Activated T-cell treated with anti-CD3 and anti-CD28 coated beads, Interleukin-2, amount 50 U/mL, for 24 hours (primary cell): ENCODE measurements around the gene RALGPS1.
A peak's percentile ranks its signal among the peaks of the same experiment; 100 is the strongest.

Experiments
- DNase-seq: peaks from one replicate; pipeline ENCODE4 v3.0.0-alpha.2; 2020
- H3K27ac Mint-ChIP-seq: 2 replicates; pipeline ENCODE4 v1.8.0; 2020; ENCODE audit warnings: mild to moderate bottlenecking, mixed read lengths
- H3K27me3 Mint-ChIP-seq: 2 replicates; pipeline ENCODE4 v1.8.0; 2020; ENCODE audit warnings: mixed read lengths
- H3K36me3 Mint-ChIP-seq: 2 replicates; pipeline ENCODE4 v1.8.0; 2020; ENCODE audit warnings: low read depth, mixed read lengths
- H3K4me1 Mint-ChIP-seq: 2 replicates; pipeline ENCODE4 v1.8.0; 2020; ENCODE audit warnings: low read depth, mixed read lengths
- H3K4me3 Mint-ChIP-seq: 2 replicates; pipeline ENCODE4 v1.8.0; 2020; ENCODE audit warnings: mild to moderate bottlenecking, moderate library complexity, mixed read lengths
- H3K9me3 Mint-ChIP-seq: 2 replicates; pipeline ENCODE4 v1.8.0; 2020; ENCODE audit warnings: mixed read lengths

Gene RALGPS1

DNA sequence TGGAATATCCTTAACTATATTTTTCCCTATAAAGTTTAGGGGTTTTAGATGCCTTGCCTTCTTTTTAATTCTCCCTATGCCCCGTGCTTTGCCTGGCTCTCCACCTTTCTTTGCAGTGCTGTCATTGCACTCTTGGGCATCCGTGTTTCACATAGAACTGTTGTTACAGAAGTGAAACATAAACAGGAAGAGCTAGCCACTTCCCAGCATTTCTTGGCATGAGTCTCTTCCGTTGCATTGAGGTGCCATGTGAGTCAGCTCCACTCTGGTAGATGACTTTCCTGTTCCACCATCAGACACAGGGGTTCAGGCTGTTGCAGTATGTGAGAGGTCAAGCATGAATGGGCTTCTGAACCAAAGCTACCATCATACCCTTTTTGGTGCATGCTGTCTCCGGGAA, 134.5 kb downstream of the RALGPS1 start:
- Mint-ChIP-seq H3K27me3 (no peaks in the 10 kb centered on the region), H3K27ac (no peak overlapping the region), H3K4me3 (no peak overlapping the region), H3K36me3 (no peaks in the 10 kb centered on the region), H3K9me3 (no peaks in the 10 kb centered on the region), H3K4me1 (peaks cover 24% of the 10 kb centered on the region)
- DNase-seq, result no peak

DNA sequence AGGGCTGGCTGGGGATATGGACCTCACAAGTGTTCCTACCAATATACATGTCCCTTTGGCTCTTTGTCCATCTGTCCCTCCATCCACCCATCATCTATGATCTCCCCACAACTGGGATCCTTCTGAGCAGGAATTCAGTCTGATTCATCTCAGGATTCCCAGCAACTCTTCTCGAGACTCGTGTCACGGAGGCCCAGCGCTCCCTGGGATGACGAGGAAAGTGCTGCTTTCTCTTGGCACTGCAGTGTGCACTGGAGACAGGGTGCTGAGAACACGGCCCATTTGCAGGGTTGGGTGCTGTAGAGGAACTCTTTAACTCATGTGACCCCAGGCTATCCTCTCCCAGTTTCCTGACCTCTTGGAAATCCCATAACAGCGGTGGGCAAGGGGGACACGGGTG, 135.0 kb downstream of the RALGPS1 start:
- H3K27ac Mint-ChIP-seq, result no peak overlapping the region
- H3K27me3 Mint-ChIP-seq, result no peaks in the 10 kb centered on the region
- no peak overlapping the region for H3K4me3 Mint-ChIP-seq
- H3K4me1 Mint-ChIP-seq, result peaks cover 24% of the 10 kb centered on the region
- no peaks in the 10 kb centered on the region for H3K36me3 Mint-ChIP-seq
- H3K9me3 Mint-ChIP-seq, result no peaks in the 10 kb centered on the region
- DNase-seq, result no peak

DNA sequence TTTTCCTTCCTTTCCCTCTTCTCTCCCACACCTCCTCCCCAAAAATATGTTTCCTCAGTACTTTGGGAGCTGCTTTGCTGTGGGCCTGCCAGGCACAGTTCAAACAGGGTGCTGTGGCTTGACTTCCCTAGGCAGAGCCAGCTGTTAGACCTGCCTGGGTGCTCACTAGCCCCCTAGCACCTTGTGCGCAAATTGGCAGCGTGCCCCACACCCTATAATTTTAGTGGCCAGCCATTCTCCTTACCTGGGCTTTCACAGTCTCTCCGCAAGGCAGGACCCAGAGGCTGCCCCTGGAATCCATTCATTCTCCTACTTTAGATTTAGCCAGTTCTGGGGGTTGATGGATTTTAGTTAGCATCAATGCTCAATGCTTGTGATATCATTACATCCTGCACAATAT, 135.6 kb downstream of the RALGPS1 start:
- Mint-ChIP-seq H3K27me3 (no peaks in the 10 kb centered on the region), H3K27ac (no peak overlapping the region), H3K4me1 (peaks cover 24% of the 10 kb centered on the region), H3K4me3 (no peak overlapping the region), H3K36me3 (no peaks in the 10 kb centered on the region), H3K9me3 (no peaks in the 10 kb centered on the region)
- no peak for DNase-seq

DNA sequence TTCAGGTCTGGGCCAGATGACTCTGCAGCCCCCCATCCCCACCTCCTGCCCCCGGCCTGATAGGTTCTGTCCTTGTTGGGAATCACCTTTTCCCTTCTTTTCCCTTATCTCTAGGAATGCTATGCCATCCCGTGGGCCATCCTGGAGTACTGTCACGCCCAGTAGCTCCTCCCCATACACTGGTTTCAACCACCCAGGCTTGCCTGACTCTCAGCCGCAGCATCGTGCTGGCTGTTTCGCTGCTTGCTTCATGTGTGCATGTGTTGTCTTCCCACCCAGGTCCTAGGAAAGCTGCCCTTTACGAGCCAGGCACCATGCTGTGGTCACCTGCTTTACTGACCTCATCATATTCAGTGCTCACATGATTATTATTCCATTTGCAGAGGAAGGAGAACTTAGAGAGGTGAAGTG, 136.0 kb downstream of the RALGPS1 start:
- H3K36me3 Mint-ChIP-seq, result no peaks in the 10 kb centered on the region
- DNase-seq, result no peak
- peaks cover 24% of the 10 kb centered on the region for H3K4me1 Mint-ChIP-seq

DNA sequence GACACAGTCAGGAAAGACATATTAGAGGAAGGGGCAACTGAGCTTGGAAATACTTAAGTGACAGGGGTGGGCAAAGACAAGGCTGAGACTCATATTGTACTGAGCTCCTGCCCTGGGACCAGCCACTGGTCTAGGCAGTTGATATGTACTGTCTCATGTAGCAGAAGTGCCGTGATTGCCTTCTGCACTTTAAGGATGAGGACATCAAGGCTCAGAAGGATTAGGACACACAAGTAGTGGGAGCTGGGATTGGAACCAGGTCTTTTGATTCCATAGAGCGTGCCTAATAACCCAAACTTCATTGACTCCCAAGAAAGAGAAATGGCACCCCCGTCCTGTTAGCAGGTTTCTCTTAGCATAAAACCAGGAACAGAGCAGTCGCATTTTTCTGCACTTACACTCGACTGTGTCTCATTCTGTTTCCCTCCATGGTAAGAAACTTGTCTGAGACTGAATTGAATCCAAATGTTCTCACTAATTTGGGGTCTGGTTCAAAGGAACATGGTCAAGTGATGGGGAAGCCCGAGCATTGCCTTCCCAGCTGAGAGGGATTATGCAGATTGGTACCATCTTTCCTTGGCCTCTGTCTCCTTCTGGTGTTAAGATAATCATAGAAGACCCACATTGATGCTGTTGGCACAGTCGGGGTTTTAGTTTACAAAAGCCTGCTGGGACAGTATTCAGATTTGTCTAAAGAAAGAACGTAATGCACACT, 137.5 kb downstream of the RALGPS1 start:
- no peaks in the 10 kb centered on the region for H3K27me3 Mint-ChIP-seq
- H3K9me3 Mint-ChIP-seq, result no peaks in the 10 kb centered on the region
- no peak for DNase-seq
- no peaks in the 10 kb centered on the region for H3K36me3 Mint-ChIP-seq
- H3K4me3 Mint-ChIP-seq, result no peak overlapping the region
- H3K27ac Mint-ChIP-seq, result no peak overlapping the region
- H3K4me1 Mint-ChIP-seq, result peaks cover 24% of the 10 kb centered on the region

More for the DNA sequence above, 136.0 kb downstream of the RALGPS1 start:
- no peak overlapping the region for H3K4me3 Mint-ChIP-seq
- no peak overlapping the region for H3K27ac Mint-ChIP-seq
- no peaks in the 10 kb centered on the region for H3K27me3 Mint-ChIP-seq
- no peaks in the 10 kb centered on the region for H3K9me3 Mint-ChIP-seq

DNA sequence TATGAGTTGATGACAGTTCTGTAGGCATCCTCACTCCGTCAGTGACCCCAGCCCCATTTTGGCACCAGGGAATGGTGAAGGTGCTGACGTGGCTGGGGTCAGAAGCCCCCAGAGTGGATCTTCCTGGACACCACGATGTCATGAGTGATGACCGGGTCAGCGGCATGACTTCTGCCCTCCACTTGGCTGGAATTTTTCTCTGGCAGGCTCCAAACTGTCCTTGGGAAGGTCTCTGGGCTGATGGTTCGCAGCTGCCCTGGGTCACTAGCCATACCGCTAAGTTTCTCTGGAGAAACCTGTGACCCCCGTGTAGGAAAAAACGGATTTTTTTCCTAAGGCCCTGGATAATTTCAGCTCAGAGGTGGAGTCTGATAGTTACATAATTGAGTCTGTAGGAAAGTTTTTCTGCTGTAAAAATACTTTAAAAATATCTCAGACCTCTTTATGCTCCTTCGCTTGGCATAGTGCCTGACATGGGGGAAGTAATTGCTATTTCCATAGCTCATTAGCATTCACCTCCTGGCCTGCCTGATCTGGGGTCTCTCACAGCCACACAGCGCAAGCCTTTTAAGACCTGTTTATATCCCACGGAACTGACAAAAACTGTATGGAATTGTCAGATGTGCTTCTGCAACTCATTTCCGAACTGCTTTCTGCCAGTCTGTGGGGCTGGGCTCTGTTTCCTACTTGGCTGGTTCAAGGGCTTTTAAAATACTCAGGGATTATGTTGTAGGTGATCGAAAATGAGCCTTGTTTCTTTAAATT, 138.7 kb downstream of the RALGPS1 start:
- H3K36me3 Mint-ChIP-seq, result no peaks in the 10 kb centered on the region
- H3K27me3 Mint-ChIP-seq, result no peaks in the 10 kb centered on the region
- H3K4me3 Mint-ChIP-seq, result no peak overlapping the region
- no peak overlapping the region for H3K27ac Mint-ChIP-seq
- H3K9me3 Mint-ChIP-seq, result no peaks in the 10 kb centered on the region
- peaks cover 20% of the 10 kb centered on the region for H3K4me1 Mint-ChIP-seq
- DNase-seq, result no peak

DNA sequence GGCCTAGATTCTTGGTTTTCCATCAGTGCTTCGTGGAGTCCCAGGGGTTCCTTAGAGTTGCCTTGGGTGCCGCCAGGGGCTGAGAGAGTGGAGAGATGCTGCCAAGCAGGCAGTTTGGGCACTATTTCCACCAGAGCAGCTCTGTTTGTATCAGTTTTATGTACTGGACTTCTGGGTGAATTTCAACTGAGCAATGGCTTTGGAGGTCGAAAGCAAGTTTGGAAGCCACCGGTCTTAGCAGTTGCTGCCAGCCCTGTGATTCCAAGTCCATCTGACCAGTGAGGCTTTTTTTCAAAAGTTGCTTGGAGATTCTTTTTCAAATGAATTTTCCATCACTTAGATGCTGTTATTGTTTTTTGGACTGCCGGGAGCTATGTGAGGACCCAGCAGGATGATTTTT, 139.4 kb downstream of the RALGPS1 start:
- no peak overlapping the region for H3K4me3 Mint-ChIP-seq
- no peaks in the 10 kb centered on the region for H3K36me3 Mint-ChIP-seq
- no peaks in the 10 kb centered on the region for H3K27me3 Mint-ChIP-seq
- no peaks in the 10 kb centered on the region for H3K9me3 Mint-ChIP-seq
- no peak overlapping the region for H3K27ac Mint-ChIP-seq
- DNase-seq, result no peak
- H3K4me1 Mint-ChIP-seq, result peaks cover 19% of the 10 kb centered on the region

DNA sequence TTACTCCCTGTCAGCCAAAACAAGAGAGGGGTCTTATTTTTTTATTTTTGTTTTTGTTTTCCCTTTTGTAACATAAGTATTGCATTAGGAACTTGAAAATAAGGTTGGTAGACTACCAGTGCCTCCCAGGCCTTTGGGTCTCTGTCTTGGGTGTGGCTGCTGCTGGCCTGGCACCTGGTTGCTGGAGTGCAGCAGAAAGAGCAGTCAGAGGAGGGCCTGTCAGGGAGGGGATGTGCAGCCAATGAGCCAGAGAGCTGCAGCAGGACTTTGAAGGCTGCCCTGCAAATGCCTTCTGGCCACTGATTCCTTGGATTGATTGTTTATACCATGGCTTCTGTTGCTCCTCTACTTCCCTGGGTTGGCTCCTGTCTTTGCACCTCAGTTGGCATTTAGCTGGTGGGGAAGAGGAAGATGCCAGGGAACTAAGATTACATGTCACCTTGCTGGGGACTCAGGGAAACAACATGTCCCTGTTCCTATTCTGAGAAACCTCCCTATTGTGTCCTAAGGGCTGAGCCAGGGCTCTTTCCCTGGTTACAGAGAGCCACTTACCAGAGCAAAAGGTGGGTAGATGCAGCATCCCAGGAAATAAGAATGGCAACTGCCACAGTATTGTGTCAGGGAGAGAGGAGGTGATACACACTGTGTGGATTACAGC, 141.3 kb downstream of the RALGPS1 start:
- H3K27ac Mint-ChIP-seq, result no peak overlapping the region
- H3K4me1 Mint-ChIP-seq, result peaks cover 7% of the 10 kb centered on the region
- DNase-seq, result no peak
- no peaks in the 10 kb centered on the region for H3K36me3 Mint-ChIP-seq
- no peaks in the 10 kb centered on the region for H3K9me3 Mint-ChIP-seq
- H3K4me3 Mint-ChIP-seq, result no peak overlapping the region
- H3K27me3 Mint-ChIP-seq, result no peaks in the 10 kb centered on the region

DNA sequence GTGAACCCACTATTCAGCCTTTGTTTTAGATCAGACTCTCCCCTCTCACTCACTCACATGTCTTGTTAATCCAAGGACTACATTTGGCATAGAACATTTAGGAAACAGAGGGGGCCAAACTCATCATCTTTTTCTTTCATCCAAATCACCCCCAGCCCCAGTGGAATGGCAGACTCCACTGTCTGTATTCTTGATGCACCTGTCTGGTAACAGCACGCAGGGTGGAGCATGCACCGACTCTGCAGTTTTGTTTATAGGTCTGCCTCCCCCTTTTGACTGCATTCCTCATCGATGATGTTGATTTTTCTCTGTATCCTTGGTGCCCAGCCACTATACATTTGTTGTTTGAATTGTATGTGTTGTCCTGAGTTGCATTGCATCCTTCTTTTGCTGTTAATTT, 141.9 kb downstream of the RALGPS1 start:
- Mint-ChIP-seq H3K4me3 (no peak overlapping the region), H3K9me3 (no peaks in the 10 kb centered on the region), H3K27ac (no peak overlapping the region), H3K27me3 (no peaks in the 10 kb centered on the region), H3K36me3 (no peaks in the 10 kb centered on the region), H3K4me1 (peaks cover 7% of the 10 kb centered on the region)
- no peak for DNase-seq

DNA sequence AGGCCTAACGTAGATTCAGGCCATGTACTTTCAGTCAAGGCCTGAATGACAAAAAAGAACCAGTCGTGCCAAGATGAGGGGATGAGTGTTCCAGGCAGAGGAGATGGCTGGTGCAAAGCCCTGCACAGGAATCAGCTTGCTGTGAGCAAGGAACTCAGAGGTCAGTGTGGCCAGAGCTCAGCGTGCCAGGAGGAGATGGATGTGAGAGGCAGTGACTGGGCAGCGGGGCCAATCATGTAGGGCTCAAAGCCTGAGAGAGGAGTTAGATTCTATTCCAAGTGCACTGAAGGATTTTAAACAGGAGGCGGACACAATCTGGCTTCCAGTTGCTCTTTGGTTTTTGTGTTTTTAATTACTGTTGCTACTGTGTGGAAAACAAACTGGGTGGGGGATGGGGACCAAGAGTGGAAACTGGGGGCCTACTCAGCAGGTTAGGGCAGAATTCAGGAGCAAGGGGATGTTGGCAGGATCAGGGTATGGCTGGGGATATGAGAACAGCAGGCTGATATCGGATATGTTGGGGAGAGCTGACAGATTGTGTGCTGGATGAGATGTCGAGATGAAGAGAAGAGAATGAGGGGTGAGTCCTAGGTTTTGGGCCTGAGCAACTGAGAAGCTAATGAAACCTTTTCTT, 143.5 kb downstream of the RALGPS1 start:
- H3K4me3 Mint-ChIP-seq, result no peak overlapping the region
- no peak overlapping the region for H3K27ac Mint-ChIP-seq
- H3K36me3 Mint-ChIP-seq, result no peaks in the 10 kb centered on the region

DNA sequence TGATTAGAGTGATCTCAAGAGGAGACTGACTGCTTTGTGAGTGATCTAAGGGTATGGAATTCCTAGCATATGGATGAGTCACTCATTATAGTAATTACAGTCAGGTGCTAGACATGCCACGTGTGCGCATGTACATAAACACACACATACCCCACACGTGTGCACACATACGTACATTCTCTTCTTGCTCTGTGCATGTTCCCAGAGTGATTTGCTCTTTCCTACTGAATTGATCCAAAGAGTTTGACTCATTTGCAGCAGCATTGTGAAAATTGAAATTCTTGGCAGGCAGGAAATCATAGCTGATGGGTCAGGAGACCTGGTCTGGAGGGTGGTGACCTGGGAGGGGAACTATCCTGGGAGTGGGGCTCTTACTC, 144.1 kb downstream of the RALGPS1 start:
- H3K4me3 Mint-ChIP-seq, result no peak overlapping the region
- peaks cover 7% of the 10 kb centered on the region for H3K4me1 Mint-ChIP-seq
- peak overlapping the region; percentile 18 for H3K27ac Mint-ChIP-seq
- H3K27me3 Mint-ChIP-seq, result no peaks in the 10 kb centered on the region
- H3K9me3 Mint-ChIP-seq, result no peaks in the 10 kb centered on the region
- no peaks in the 10 kb centered on the region for H3K36me3 Mint-ChIP-seq
- DNase-seq, result no peak

More for the DNA sequence above, 143.5 kb downstream of the RALGPS1 start:
- no peak for DNase-seq
- peaks cover 7% of the 10 kb centered on the region for H3K4me1 Mint-ChIP-seq
- no peaks in the 10 kb centered on the region for H3K27me3 Mint-ChIP-seq
- H3K9me3 Mint-ChIP-seq, result no peaks in the 10 kb centered on the region

DNA sequence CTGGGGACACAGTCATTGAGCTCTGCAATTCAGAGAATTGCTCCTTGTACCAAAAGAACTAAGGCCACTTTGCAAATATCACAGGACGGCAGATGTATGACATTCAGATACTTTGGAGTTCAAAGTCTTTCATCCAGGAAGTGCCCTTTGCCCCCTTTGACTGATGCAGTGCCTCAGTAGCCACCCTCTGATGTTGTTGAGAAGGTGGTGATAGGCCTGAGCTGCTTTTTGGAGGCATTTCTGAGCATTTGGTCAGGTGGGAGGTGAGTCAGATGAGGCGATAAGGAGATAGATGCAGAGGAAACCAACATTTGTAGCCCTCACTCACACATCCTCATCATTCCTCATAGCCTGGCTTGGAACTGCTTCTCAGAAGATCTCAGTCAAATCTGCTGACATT, 144.4 kb downstream of the RALGPS1 start:
- no peaks in the 10 kb centered on the region for H3K9me3 Mint-ChIP-seq
- DNase-seq, result no peak
- no peaks in the 10 kb centered on the region for H3K36me3 Mint-ChIP-seq
- peak overlapping the region; percentile 18 for H3K27ac Mint-ChIP-seq
- no peaks in the 10 kb centered on the region for H3K27me3 Mint-ChIP-seq
- peaks cover 7% of the 10 kb centered on the region for H3K4me1 Mint-ChIP-seq
- H3K4me3 Mint-ChIP-seq, result no peak overlapping the region

DNA sequence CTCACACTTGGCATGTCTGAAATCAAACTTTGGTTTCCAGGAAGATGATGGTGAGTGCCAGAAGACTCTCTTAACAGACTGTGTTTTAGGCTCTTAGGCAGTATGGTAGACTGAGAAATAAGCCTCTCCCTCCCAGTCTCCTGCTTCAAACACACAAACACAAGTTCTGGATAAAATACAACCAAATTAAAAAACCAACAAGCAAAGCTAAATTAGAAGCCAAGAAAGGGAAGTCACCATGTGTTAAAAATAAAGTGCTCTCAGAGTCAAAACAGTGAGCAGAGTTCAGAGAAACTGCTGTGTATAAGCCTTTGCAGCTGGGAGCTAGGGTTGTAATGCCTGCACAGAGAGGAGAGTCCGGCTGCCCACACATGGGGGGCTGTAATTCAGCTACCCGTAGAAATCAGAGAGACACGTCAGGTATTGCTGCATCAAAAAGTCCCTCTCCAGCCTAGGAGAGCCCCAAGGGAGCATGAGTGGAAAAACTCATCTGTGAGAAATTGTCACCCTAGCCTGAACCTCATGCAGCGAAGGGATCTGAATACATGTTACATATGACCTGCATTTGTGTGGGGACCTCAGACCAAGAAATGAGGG, 145.3 kb downstream of the RALGPS1 start:
- no peaks in the 10 kb centered on the region for H3K9me3 Mint-ChIP-seq
- no peak overlapping the region for H3K27ac Mint-ChIP-seq
- H3K4me3 Mint-ChIP-seq, result no peak overlapping the region
- H3K36me3 Mint-ChIP-seq, result no peaks in the 10 kb centered on the region
- peaks cover 7% of the 10 kb centered on the region for H3K4me1 Mint-ChIP-seq
- no peaks in the 10 kb centered on the region for H3K27me3 Mint-ChIP-seq
- no peak for DNase-seq

DNA sequence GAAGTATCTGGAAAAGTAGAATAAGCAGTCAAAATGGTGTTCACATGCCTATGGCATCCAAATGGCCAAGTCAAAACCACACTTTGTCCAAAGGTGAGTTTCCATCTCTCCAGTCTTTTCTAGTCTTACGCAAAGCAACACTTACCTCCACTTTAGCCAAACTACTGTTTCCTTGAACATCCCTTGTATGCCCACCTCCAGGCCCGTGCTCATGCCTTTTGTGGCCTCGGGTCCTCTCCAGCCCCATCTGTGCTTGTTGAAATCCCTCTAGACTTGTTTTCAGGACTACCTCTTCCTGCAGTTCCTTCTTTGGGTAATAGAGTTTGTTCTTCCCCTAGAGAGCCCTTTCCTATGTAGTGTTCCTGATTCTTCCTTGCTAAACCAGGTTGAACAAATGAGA, 146.8 kb downstream of the RALGPS1 start:
- no peak for DNase-seq
- no peaks in the 10 kb centered on the region for H3K36me3 Mint-ChIP-seq
- peaks cover 7% of the 10 kb centered on the region for H3K4me1 Mint-ChIP-seq
- no peaks in the 10 kb centered on the region for H3K9me3 Mint-ChIP-seq
- no peak overlapping the region for H3K4me3 Mint-ChIP-seq
- H3K27me3 Mint-ChIP-seq, result no peaks in the 10 kb centered on the region
- H3K27ac Mint-ChIP-seq, result no peak overlapping the region
